Epithelial cell of esophagus (primary cell): ENCODE measurements around the gene MTREX.

Experiments used
- DNase-seq: peaks from one replicate; pipeline ENCODE4 v3.0.0; 2010; ENCODE audit warnings: low read depth
- H3K4me3 ChIP-seq: 2 replicates; pipeline ENCODE4 v1.5.1; 2011; ENCODE audit warnings: mild to moderate bottlenecking, low read length, control low read depth
- CTCF ChIP-seq: IDR thresholded peaks from 2 replicates; pipeline ENCODE4 v1.5.1; 2011; ENCODE audit warnings: low read depth, mild to moderate bottlenecking, low read length, control low read depth, inconsistent platforms; ENCODE audit not compliant: insufficient read depth; ENCODE audit errors: missing control alignments

MTREX gene

GRCh38 chr5:55472642-55473041 is 164.9 kb downstream of the MTREX start:
- DNase-seq, result no peak
- TF ChIP-seq CTCF, result no peak
- no peak overlapping the region for H3K4me3 ChIP-seq
